Smooth muscle cell (in vitro differentiated cells): ENCODE data around the gene GPC6. TPM values are rescaled to one million over a fixed set of nuclear protein-coding genes. Genes with fewer than 3 reads are reported as not detected.

Source experiments
- DNase-seq: peaks from one replicate; lab custom pipeline; 2025; ENCODE audit not compliant: unreplicated experiment; lab: John Stamatoyannopoulos, UW
- H2AFZ ChIP-seq: fragments of 200-600 bp; sonication (generic); 2 replicates; pipeline ENCODE4 v1.6.0; 2016; ENCODE audit warnings: antibody characterized with exemption, low read depth, mild to moderate bottlenecking
- H3F3A ChIP-seq: fragments of 200-600 bp; sonication (generic); 2 replicates; pipeline ENCODE4 v1.6.0; 2017; ENCODE audit warnings: antibody characterized with exemption, low read depth
- H3K27ac ChIP-seq: fragments of 200-600 bp; sonication (generic); 2 replicates; pipeline ENCODE4 v1.5.1; 2016; ENCODE audit warnings: low read depth, mild to moderate bottlenecking
- H3K27me3 ChIP-seq: fragments of 200-600 bp; sonication (generic); 2 replicates; pipeline ENCODE4 v1.6.1; 2016; ENCODE audit warnings: low read depth, mild to moderate bottlenecking
- H3K36me3 ChIP-seq: fragments of 200-600 bp; sonication (generic); 2 replicates; pipeline ENCODE4 v1.5.1; 2016; ENCODE audit warnings: low read depth
- H3K4me1 ChIP-seq: fragments of 200-600 bp; sonication (generic); 2 replicates; pipeline ENCODE4 v1.5.1; 2016; ENCODE audit warnings: low read depth
- H3K4me2 ChIP-seq: fragments of 200-600 bp; sonication (generic); 2 replicates; pipeline ENCODE4 v1.6.0; 2016; ENCODE audit warnings: mild to moderate bottlenecking
- H3K4me3 ChIP-seq: fragments of 200-600 bp; sonication (generic); 2 replicates; pipeline ENCODE4 v1.5.1; 2016; ENCODE audit warnings: mild to moderate bottlenecking
- H3K79me2 ChIP-seq: fragments of 200-600 bp; sonication (generic); 2 replicates; pipeline ENCODE4 v1.6.0; 2016; ENCODE audit warnings: low read depth, mild to moderate bottlenecking
- H3K9ac ChIP-seq: fragments of 200-600 bp; sonication (generic); 2 replicates; pipeline ENCODE4 v1.6.0; 2016; ENCODE audit warnings: low read depth
- H3K9me3 ChIP-seq: fragments of 200-600 bp; sonication (generic); replicated peaks from 2 replicates; pipeline ENCODE4 v1.5.1; 2016; ENCODE audit warnings: low read depth
- H4K20me1 ChIP-seq: fragments of 200-600 bp; sonication (generic); 2 replicates; pipeline ENCODE4 v1.6.0; 2016; ENCODE audit warnings: low read depth
- WGBS: methylation state at CpG from one replicate; pipeline ENCODE4 v1.1.7; 2016; ENCODE audit warnings: low lambda C conversion rate; 5-methylcytosine and 5-hydroxymethylcytosine counted together
- polyA plus RNA-seq: library from polyadenylated mRNA; unstranded; fragments of >200 nt; fragmentation: Nextera tagmentation; extraction: Ambion mirVana; gene quantifications from 2 replicates; pipeline ENCODE4 v1.2.1, GENCODE V29; 2016
- total RNA-seq: library from RNA; depleted of rRNA; stranded (reverse); fragments of >200 nt; gene quantifications from 2 replicates; pipeline ENCODE4 v1.2.3, GENCODE V29; 2014
- TF ChIP-seq, protein P1 (sequence below): fragments of 200-600 bp; sonication (generic); IDR thresholded peaks from 2 replicates; pipeline ENCODE4 v1.5.1; 2017; ENCODE audit warnings: borderline replicate concordance, mild to moderate bottlenecking, antibody characterized with exemption; ENCODE audit not compliant: insufficient read depth, poor library complexity, severe bottlenecking

GPC6 gene
- total and polyA plus RNA-seq, 2 experiments from 2014 or later, result 19.7 to 68.5 TPM

DNA sequence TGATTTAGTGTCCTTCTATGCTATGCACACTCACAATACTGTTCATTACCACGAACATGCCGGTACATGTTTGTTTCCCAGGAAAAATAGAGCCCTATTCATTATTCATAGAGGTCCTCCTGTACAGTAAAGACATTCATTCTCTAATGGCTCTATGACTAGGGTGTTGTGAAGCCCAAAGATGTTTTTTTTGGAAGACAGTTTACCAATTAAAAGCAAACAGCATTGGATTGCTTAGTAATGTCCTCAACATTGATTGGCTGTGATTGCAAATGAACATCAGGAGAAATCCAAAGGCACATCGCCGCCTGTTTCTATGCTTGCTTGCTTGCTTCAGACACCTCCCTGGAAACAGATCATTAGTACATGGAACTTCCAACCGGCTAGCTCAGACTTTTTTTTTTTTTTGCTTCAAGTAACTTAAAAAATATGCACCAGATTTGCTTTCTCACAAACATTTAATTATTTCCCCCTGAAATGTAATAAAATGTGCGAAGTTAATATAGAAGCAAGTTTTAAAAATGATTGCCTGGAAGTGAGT is 8.8 kb upstream of the GPC6 start:
- Histone ChIP-seq H3K27me3 (no peaks in the 10 kb centered on the region), H3K36me3 (no peaks in the 10 kb centered on the region), H3F3A (no peaks in the 10 kb centered on the region), H3K79me2 (no peaks in the 10 kb centered on the region), H3K9ac (no peak overlapping the region), H3K4me3 (no peak overlapping the region), H4K20me1 (no peaks in the 10 kb centered on the region), H3K4me2 (peak overlapping the region; percentile 28), H3K9me3 (no peaks in the 10 kb centered on the region), H3K4me1 (no peaks in the 10 kb centered on the region), H3K27ac (peak overlapping the region; percentile 8), H2AFZ (peak overlapping the region; percentile 88)
- DNase-seq, result no peak
- 47% methylated on average over 6 of the region's 6 CpGs for WGBS
- TF ChIP-seq, protein P1, sequence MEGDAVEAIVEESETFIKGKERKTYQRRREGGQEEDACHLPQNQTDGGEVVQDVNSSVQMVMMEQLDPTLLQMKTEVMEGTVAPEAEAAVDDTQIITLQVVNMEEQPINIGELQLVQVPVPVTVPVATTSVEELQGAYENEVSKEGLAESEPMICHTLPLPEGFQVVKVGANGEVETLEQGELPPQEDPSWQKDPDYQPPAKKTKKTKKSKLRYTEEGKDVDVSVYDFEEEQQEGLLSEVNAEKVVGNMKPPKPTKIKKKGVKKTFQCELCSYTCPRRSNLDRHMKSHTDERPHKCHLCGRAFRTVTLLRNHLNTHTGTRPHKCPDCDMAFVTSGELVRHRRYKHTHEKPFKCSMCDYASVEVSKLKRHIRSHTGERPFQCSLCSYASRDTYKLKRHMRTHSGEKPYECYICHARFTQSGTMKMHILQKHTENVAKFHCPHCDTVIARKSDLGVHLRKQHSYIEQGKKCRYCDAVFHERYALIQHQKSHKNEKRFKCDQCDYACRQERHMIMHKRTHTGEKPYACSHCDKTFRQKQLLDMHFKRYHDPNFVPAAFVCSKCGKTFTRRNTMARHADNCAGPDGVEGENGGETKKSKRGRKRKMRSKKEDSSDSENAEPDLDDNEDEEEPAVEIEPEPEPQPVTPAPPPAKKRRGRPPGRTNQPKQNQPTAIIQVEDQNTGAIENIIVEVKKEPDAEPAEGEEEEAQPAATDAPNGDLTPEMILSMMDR, result no peak

DNA sequence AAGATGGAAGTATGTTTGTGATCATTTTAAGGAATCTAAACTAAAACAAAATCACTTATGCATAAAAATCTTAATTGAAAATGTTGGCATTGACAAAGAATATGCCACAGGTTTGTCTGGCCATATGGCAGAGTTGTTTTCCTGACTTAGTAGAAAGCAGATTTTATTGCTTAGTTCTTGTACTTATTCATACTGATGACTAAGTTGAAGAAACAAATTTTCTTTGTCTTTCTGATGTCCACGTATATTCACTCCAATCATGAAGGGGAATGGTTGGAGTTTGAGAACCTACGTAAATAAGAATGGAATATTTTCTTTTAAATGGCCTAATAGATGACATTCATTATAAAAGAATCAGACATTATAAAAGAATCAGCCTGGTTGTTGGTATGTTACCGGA is 8.0 kb upstream of the GPC6 start:
- Histone ChIP-seq H3K27ac (peak overlapping the region; percentile 8), H3K79me2 (no peaks in the 10 kb centered on the region), H3K4me1 (no peaks in the 10 kb centered on the region), H3K36me3 (no peaks in the 10 kb centered on the region), H3F3A (no peaks in the 10 kb centered on the region), H3K9me3 (no peaks in the 10 kb centered on the region), H3K4me2 (no peak overlapping the region), H2AFZ (peak overlapping the region; percentile 47), H3K4me3 (no peak overlapping the region), H3K9ac (no peak overlapping the region), H4K20me1 (no peaks in the 10 kb centered on the region), H3K27me3 (no peaks in the 10 kb centered on the region)
- WGBS, result 84% methylated on average over 3 of the region's 3 CpGs
- no peak for DNase-seq
- TF ChIP-seq, protein P1, result no peak

DNA sequence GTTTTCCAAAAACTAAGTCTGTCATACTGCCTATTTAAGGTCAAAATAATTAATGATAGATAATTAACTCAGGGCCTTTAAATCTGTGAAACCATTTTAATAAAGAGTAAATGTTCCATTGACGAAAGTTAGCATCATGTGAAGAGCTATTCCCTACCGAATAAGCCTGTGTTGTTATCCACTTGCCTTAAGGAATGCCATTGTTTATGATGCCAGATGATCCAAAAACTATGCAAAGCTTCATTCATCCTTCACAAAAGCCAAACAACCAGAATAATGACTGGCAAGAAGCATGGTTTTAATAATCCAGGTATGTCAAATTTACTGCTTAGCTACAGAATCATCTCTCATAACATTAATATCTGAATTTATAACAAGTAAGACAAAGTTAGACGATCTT is 6.5 kb upstream of the GPC6 start:
- no peak overlapping the region for H3K9ac ChIP-seq
- H3K36me3 ChIP-seq, result no peaks in the 10 kb centered on the region
- WGBS, result 63% methylated on average over 3 of the region's 3 CpGs
- H3K79me2 ChIP-seq, result no peaks in the 10 kb centered on the region
- H3K4me3 ChIP-seq, result no peak overlapping the region
- no peaks in the 10 kb centered on the region for H3K27me3 ChIP-seq
- H3F3A ChIP-seq, result no peaks in the 10 kb centered on the region
- no peak for DNase-seq
- no peak overlapping the region for H3K27ac ChIP-seq
- peaks cover 6% of the 10 kb centered on the region for H3K4me1 ChIP-seq
- no peaks in the 10 kb centered on the region for H4K20me1 ChIP-seq
- TF ChIP-seq, protein P1, result no peak
- H2AFZ ChIP-seq, result no peak overlapping the region
- no peaks in the 10 kb centered on the region for H3K9me3 ChIP-seq
- H3K4me2 ChIP-seq, result no peak overlapping the region

DNA sequence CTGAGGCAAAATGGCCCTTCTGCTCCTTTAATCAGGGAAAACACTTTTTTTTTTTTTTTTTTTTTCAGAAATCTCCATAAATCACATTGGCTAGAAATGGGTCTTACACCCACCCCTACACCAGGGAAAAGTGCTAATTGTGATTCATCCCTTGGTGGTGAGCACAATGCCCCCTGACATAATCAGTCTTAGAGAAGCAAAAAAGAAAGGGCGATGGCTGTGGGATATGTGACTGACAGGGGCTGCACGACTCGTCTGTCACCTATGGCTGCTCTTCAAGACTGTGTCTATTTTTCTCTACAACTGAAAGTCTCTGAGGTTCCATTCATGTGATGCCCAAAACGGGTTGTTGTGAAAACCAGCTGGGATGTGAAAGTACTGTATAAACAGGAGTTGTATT is 3.6 kb upstream of the GPC6 start:
- Histone ChIP-seq H3K9ac (no peak overlapping the region), H3K9me3 (no peaks in the 10 kb centered on the region), H3K79me2 (no peaks in the 10 kb centered on the region), H2AFZ (no peak overlapping the region), H3K27ac (no peak overlapping the region), H3K27me3 (no peaks in the 10 kb centered on the region), H3K4me3 (no peak overlapping the region), H3K4me1 (peaks cover 16% of the 10 kb centered on the region), H4K20me1 (no peaks in the 10 kb centered on the region), H3K4me2 (no peak overlapping the region), H3F3A (no peaks in the 10 kb centered on the region), H3K36me3 (no peaks in the 10 kb centered on the region)
- no peak for DNase-seq
- TF ChIP-seq, protein P1, result no peak
- 86% methylated on average over 4 of the region's 4 CpGs for WGBS
